WTC11 (cell line): ENCODE results near the gene CSRP3. TPM values are rescaled to one million over a fixed set of nuclear protein-coding genes. Genes with fewer than 3 reads are reported as not detected.

ENCODE experiments used
- ATAC-seq: fragments of 200-7000 bp; cut with Tn5 transposase; 2 replicates; pipeline ENCODE4 v1.10.0; 2021; ENCODE audit warnings: mild to moderate bottlenecking, moderate library complexity
- CTCF ChIA-PET: fragments of 300-600 bp; sonication (Branson Sonifier 250); formaldehyde crosslinking; loops from one replicate; lab custom pipeline; 2021; ENCODE audit warnings: antibody characterized with exemption; lab: Charles Lee
- POLR2A ChIA-PET: fragments of 350-600 bp; sonication (Branson Sonifier 250); formaldehyde crosslinking; loops from one replicate; lab custom pipeline; 2021; ENCODE audit warnings: antibody characterized with exemption; lab: Charles Lee
- DNase-seq: peaks from one replicate; pipeline ENCODE4 v3.0.0; 2021; ENCODE audit warnings: low spot score
- H3K27ac Mint-ChIP-seq: 2 replicates; pipeline ENCODE4 v1.8.0; 2021; ENCODE audit warnings: mixed read lengths
- H3K27me3 Mint-ChIP-seq: 2 replicates; pipeline ENCODE4 v1.8.0; 2021; ENCODE audit warnings: low read depth, mild to moderate bottlenecking, moderate library complexity, mixed read lengths
- H3K36me3 Mint-ChIP-seq: 2 replicates; pipeline ENCODE4 v1.8.0; 2021; ENCODE audit warnings: mixed read lengths
- H3K4me1 Mint-ChIP-seq: 2 replicates; pipeline ENCODE4 v1.8.0; 2022; ENCODE audit warnings: mixed read lengths
- H3K4me3 Mint-ChIP-seq: 2 replicates; pipeline ENCODE4 v1.8.0; 2021; ENCODE audit warnings: mild to moderate bottlenecking, moderate library complexity, mixed read lengths
- H3K9me3 Mint-ChIP-seq: 2 replicates; pipeline ENCODE4 v1.8.0; 2021; ENCODE audit warnings: mixed read lengths
- AFF4 ChIP-seq: sonication (generic); formaldehyde crosslinking; IDR thresholded peaks from 2 replicates; pipeline ENCODE4 v1.8.1; 2023; ENCODE audit warnings: mild to moderate bottlenecking, missing genetic modification reagents, borderline replicate concordance
- CREB1 ChIP-seq: sonication (generic); formaldehyde crosslinking; IDR thresholded peaks from 2 replicates; pipeline ENCODE4 v1.8.0; 2023; ENCODE audit warnings: mild to moderate bottlenecking, missing genetic modification reagents
- ESRRA ChIP-seq: sonication (generic); formaldehyde crosslinking; IDR thresholded peaks from 2 replicates; pipeline ENCODE4 v1.8.1; 2022; ENCODE audit warnings: mild to moderate bottlenecking, missing genetic modification reagents, borderline replicate concordance
- HMGA2 ChIP-seq: fragments of 250-450 bp; sonication (Bioruptor Pico); IDR thresholded peaks from 2 replicates; pipeline ENCODE4 v1.4.0; 2021; ENCODE audit warnings: mild to moderate bottlenecking, moderate library complexity
- NFYB ChIP-seq: sonication (generic); formaldehyde crosslinking; conservative IDR thresholded peaks from 2 replicates; pipeline ENCODE4 v1.8.0; 2022; ENCODE audit warnings: low read depth, missing genetic modification reagents
- USF2 ChIP-seq: sonication (generic); formaldehyde crosslinking; IDR thresholded peaks from 2 replicates; pipeline ENCODE4 v1.8.1; 2023; ENCODE audit warnings: mild to moderate bottlenecking, missing genetic modification reagents, moderate library complexity
- ZNF121 ChIP-seq: sonication (generic); formaldehyde crosslinking; IDR thresholded peaks from 2 replicates; pipeline ENCODE4 v1.8.0; 2023; ENCODE audit warnings: missing genetic modification reagents
- ZNF281 ChIP-seq: sonication (generic); formaldehyde crosslinking; IDR thresholded peaks from 2 replicates; pipeline ENCODE4 v1.8.0; 2023; ENCODE audit warnings: mild to moderate bottlenecking, missing genetic modification reagents
- ZNF425 ChIP-seq: fragments of 250-450 bp; sonication (Bioruptor Pico); conservative IDR thresholded peaks from 2 replicates; pipeline ENCODE4 v1.9.0; 2021; ENCODE audit warnings: mild to moderate bottlenecking
- total RNA-seq: library from RNA; stranded (reverse); gene quantifications from 3 replicates; pipeline ENCODE4 v1.2.3, GENCODE V29; 2021
- TF ChIP-seq, protein P1 (sequence below): sonication (generic); formaldehyde crosslinking; IDR thresholded peaks from 2 replicates; pipeline ENCODE4 v1.8.0; 2022; ENCODE audit warnings: mild to moderate bottlenecking, missing genetic modification reagents
- TF ChIP-seq, protein P2 (sequence below): sonication (generic); formaldehyde crosslinking; IDR thresholded peaks from 2 replicates; pipeline ENCODE4 v1.8.1; 2023; ENCODE audit warnings: mild to moderate bottlenecking, missing genetic modification reagents

The CSRP3 gene
- total RNA-seq, 1 experiment from 2014 or later = not detected

DNA sequence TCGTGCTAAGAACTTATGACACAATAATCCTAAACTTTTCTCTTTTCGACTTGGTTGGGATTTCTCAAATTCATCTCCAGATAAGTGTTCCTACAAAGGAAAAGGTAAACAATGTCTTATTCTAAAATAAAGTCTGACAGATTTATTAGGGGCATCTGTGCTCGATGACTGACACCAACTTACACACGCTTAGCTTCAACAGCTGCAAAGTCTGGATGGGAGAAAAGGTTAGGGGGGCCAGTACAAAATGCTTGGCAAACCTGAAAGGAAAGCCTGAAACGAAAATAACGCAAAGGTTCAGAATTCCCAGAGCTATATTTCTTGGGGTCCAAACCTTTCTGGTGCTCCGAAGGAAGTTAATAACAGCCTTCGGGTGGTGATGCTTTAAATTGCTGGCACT lies 35.6 kb upstream of the CSRP3 start (continued):
- TF ChIP-seq, protein P1, sequence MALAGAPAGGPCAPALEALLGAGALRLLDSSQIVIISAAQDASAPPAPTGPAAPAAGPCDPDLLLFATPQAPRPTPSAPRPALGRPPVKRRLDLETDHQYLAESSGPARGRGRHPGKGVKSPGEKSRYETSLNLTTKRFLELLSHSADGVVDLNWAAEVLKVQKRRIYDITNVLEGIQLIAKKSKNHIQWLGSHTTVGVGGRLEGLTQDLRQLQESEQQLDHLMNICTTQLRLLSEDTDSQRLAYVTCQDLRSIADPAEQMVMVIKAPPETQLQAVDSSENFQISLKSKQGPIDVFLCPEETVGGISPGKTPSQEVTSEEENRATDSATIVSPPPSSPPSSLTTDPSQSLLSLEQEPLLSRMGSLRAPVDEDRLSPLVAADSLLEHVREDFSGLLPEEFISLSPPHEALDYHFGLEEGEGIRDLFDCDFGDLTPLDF (CRISPR knock-in tag) = no peak
- TF ChIP-seq ESRRA (CRISPR knock-in tag) = no peak
- TF ChIP-seq ZNF425 (CRISPR knock-in tag) = no peak
- TF ChIP-seq HMGA2 (CRISPR knock-in tag) = no peak
- TF ChIP-seq NFYB (CRISPR knock-in tag) = no peak
- TF ChIP-seq ZNF121 (CRISPR knock-in tag) = no peak

DNA sequence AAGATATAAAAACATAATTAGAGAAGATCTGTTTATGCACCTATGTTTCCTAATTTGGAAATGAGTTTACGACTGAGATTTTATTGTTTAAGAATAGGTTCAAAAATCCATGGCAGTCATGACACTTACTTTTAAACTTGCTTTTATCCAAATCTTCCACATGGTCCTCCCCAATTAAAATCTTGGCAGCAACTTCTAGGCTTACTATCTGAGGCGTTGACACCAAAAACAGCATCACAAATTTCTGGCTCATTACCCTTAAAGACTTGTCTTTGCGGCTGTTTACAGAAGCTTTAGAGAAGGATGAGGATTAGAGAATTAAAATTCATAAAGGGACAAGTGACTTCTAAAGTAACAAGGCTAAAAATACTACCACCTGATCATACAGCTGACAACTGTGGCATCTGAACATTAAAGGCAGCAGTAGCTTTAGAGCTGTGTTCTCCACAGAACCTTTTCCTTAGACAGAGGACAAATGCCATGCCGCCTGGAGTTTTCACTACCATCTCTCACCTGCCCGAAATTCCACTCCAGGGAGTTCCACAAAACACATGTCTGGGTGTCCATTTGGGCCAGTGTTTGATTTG lies 32.5 kb upstream of the CSRP3 start:
- ChIA-PET CTCF (interaction anchor here (0.7 kb wide), 1 partner anchor 158 kb away, joined by 3 read pairs; no protein-coding TSS in a partner anchor), POLR2A (interaction anchor here (0.6 kb wide), 1 partner anchor 758 kb away, joined by 4 read pairs; no protein-coding TSS in a partner anchor)
- H3K4me3 Mint-ChIP-seq = no peak overlapping the region
- TF ChIP-seq, protein P2, sequence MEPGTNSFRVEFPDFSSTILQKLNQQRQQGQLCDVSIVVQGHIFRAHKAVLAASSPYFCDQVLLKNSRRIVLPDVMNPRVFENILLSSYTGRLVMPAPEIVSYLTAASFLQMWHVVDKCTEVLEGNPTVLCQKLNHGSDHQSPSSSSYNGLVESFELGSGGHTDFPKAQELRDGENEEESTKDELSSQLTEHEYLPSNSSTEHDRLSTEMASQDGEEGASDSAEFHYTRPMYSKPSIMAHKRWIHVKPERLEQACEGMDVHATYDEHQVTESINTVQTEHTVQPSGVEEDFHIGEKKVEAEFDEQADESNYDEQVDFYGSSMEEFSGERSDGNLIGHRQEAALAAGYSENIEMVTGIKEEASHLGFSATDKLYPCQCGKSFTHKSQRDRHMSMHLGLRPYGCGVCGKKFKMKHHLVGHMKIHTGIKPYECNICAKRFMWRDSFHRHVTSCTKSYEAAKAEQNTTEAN (CRISPR knock-in tag) = no peak
- TF ChIP-seq USF2 (CRISPR knock-in tag) = no peak
- TF ChIP-seq CREB1 (CRISPR knock-in tag) = no peak
- no peak for TF ChIP-seq AFF4
- TF ChIP-seq ZNF281 (CRISPR knock-in tag) = no peak
- H3K4me1 Mint-ChIP-seq = peaks cover 3% of the 10 kb centered on the region; the same call in 1 of the 2 replicates
- H3K27ac Mint-ChIP-seq = no peak overlapping the region
- H3K9me3 Mint-ChIP-seq = no peaks in the 10 kb centered on the region
- DNase-seq (no peak), ATAC-seq (no peak)
- no peaks in the 10 kb centered on the region for H3K27me3 Mint-ChIP-seq
- H3K36me3 Mint-ChIP-seq = peaks cover 61% of the 10 kb centered on the region
